RWPE1 (cell line): Measurements from ENCODE around the gene BLOC1S1.

Source experiments
- CTCF ChIA-PET: fragments of 350-600 bp; sonication (Branson Sonifier 250); formaldehyde crosslinking; extraction: SDS; loops from one replicate; lab custom pipeline; 2021; lab: Yijun Ruan, JAX
- POLR2A ChIA-PET: fragments of 400-600 bp; formaldehyde crosslinking; extraction: SDS; loops from one replicate; lab custom pipeline; 2020; ENCODE audit warnings: antibody characterized with exemption; ENCODE audit not compliant: low non-redundant PET; lab: Yijun Ruan, JAX
- DNase-seq: peaks from one replicate; pipeline ENCODE4 v3.0.0; 2012; ENCODE audit warnings: low spot score
- H3K27ac ChIP-seq: fragments of 450-650 bp; 2 replicates; pipeline ENCODE4 v1.5.1; 2017
- CTCF ChIP-seq: fragments of 450-650 bp; conservative IDR thresholded peaks from 2 replicates; pipeline ENCODE4 v1.5.1; 2017; ENCODE audit warnings: low read depth, mild to moderate bottlenecking

The BLOC1S1 gene

GRCh38 chr12:55703288-55703687 lies 12.6 kb upstream of the BLOC1S1 start:
- POLR2A ChIA-PET, result no interaction called here
- no peak for DNase-seq
- TF ChIP-seq CTCF, result no peak
- CTCF ChIA-PET, result no interaction called here
- H3K27ac ChIP-seq, result no peak overlapping the region

GRCh38 chr12:55703901-55704761 lies 11.7 kb upstream of the BLOC1S1 start:
- no peak for DNase-seq
- ChIA-PET CTCF (no interaction called here), POLR2A (no interaction called here)
- no peak overlapping the region for H3K27ac ChIP-seq
- no peak for TF ChIP-seq CTCF

- CTCF ChIA-PET, result interaction anchor here (0.6 to 0.7 kb wide), 3 partner anchors 59 to 86 kb away, joined by 3 to 6 read pairs (median 3); no protein-coding TSS in a partner anchor
- TF ChIP-seq CTCF, result no peak
- POLR2A ChIA-PET, result no interaction called here
- H3K27ac ChIP-seq, result no peak overlapping the region
- no peak for DNase-seq
Measured at GRCh38 chr12:55704824-55705718, 10.8 kb upstream of the BLOC1S1 start.

GRCh38 chr12:55705782-55706402 lies 10.0 kb upstream of the BLOC1S1 start:
- ChIA-PET POLR2A (no interaction called here), CTCF (interaction anchor here (0.6 to 2.0 kb wide), 6 partner anchors 10 to 1266 kb away, joined by 3 to 6 read pairs (median 6); partner anchors contain the start of gene BLOC1S1)
- H3K27ac ChIP-seq, result no peak overlapping the region
- DNase-seq, result no peak
- no peak for TF ChIP-seq CTCF

- no peak for DNase-seq
- H3K27ac ChIP-seq, result no peak overlapping the region
- ChIA-PET CTCF (interaction anchor here (2.0 kb wide), 1 partner anchor 9 kb away, joined by 6 read pairs; the partner anchor contains the start of gene BLOC1S1), POLR2A (no interaction called here)
- no peak for TF ChIP-seq CTCF
Measured at GRCh38 chr12:55706568-55707218, 9.2 kb upstream of the BLOC1S1 start.
